Peyer's patch (tissue), 4 donors: Measurements from ENCODE around the gene SPINT1.
"Not testable (repeated sequence)": the region's sequence is repeated elsewhere in the genome, so short reads cannot be mapped to it uniquely, and the experiment has no call there.

Experiments used
- POLR2A ChIP-seq, 2 donors: fragments of 450-650 bp; IDR thresholded peaks; one replicate each; pipeline ENCODE4 v1.5.1; 2017; ENCODE audit warnings: antibody characterized with exemption in 2 of 2, mild to moderate bottlenecking in 2 of 2, moderate library complexity in 2 of 2
- TF ChIP-seq, protein P1 (sequence below), 6 experiments: fragments of 450-650 bp in 4 of 6; fragments of 200-600 bp in 2 of 6; sonication (generic) in 1 of 6; IDR thresholded peaks; one replicate each; pipeline ENCODE4 v1.5.1; 2017 to 2019; ENCODE audit warnings: antibody characterized with exemption in 6 of 6, mild to moderate bottlenecking in 3 of 6, moderate library complexity in 1 of 6

GRCh38 chr15:40861147-40861546 lies 17.3 kb downstream of the SPINT1 start:
- TF ChIP-seq POLR2A (IDR thresholded peaks at IDR 0.05), result not testable (repeated sequence)
- TF ChIP-seq, protein P1, sequence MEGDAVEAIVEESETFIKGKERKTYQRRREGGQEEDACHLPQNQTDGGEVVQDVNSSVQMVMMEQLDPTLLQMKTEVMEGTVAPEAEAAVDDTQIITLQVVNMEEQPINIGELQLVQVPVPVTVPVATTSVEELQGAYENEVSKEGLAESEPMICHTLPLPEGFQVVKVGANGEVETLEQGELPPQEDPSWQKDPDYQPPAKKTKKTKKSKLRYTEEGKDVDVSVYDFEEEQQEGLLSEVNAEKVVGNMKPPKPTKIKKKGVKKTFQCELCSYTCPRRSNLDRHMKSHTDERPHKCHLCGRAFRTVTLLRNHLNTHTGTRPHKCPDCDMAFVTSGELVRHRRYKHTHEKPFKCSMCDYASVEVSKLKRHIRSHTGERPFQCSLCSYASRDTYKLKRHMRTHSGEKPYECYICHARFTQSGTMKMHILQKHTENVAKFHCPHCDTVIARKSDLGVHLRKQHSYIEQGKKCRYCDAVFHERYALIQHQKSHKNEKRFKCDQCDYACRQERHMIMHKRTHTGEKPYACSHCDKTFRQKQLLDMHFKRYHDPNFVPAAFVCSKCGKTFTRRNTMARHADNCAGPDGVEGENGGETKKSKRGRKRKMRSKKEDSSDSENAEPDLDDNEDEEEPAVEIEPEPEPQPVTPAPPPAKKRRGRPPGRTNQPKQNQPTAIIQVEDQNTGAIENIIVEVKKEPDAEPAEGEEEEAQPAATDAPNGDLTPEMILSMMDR (IDR thresholded peaks at IDR 0.05), result not testable (repeated sequence)
